ENCODE measurements around the gene OR13F1.

GRCh38 chr9:104527109-104527508 lies 23.0 kb downstream of the OR13F1 start, which contains the start of gene OR13C4:
- TF ChIP-seq CEBPB (IDR thresholded peaks at IDR 0.05) (no peak), EP300 (IDR thresholded peaks at IDR 0.05; ENCODE audit: borderline replicate concordance) (no peak), TAF1 (IDR thresholded peaks at IDR 0.05; ENCODE audit: low read depth) (no peak), NFIC (IDR thresholded peaks at IDR 0.05) (no peak), FOXM1 (IDR thresholded peaks at IDR 0.05; ENCODE audit: borderline replicate concordance, low read depth) (no peak), EGR1 (IDR thresholded peaks at IDR 0.05) (no peak), REST (IDR thresholded peaks at IDR 0.05; ENCODE audit: low read depth) (no peak), RAD21 (IDR thresholded peaks at IDR 0.05; ENCODE audit: low read depth) (no peak)

All from Ishikawa (cell line).